Panc1 (cell line): ENCODE results near the gene LRRC34. TPM values are rescaled to one million over a fixed set of nuclear protein-coding genes. Genes with fewer than 3 reads are reported as not detected.

ENCODE experiments used
- ATAC-seq: fragments of 200-7000 bp; cut with Tn5 transposase; 2 replicates; pipeline ENCODE4 v1.9.1; 2020; ENCODE audit warnings: mild to moderate bottlenecking, moderate library complexity
- BruUV-seq: library from RNA; stranded (reverse); fragments of 400-500 nt; replicated peaks from 2 replicates; lab custom pipeline; 2021; lab: Mats Ljungman, UMichigan
- CTCF ChIA-PET: fragments of 300-600 bp; sonication (Branson Sonifier 250); formaldehyde crosslinking; loops from one replicate; lab custom pipeline; 2022; ENCODE audit warnings: antibody characterized with exemption; lab: Charles Lee
- POLR2A ChIA-PET: fragments of 300-600 bp; sonication (Branson Sonifier 250); formaldehyde crosslinking; loops from one replicate; lab custom pipeline; 2022; ENCODE audit warnings: antibody characterized with exemption; lab: Charles Lee
- DNase-seq: peaks from one replicate; pipeline ENCODE4 v3.0.0-alpha.2; 2010; ENCODE audit warnings: low read depth, low spot score
- H3K27ac ChIP-seq: 2 replicates; pipeline ENCODE4 v1.5.1; 2011; ENCODE audit warnings: mild to moderate bottlenecking, low read length, inconsistent platforms
- H3K27me3 ChIP-seq: fragments of 200-500 bp; sonication (Bioruptor generic); 2 replicates; pipeline ENCODE4 v1.6.0; 2014; ENCODE audit warnings: low read length, inconsistent platforms; ENCODE audit not compliant: control insufficient read depth, insufficient read depth
- H3K36me3 ChIP-seq: fragments of 200-500 bp; sonication (Bioruptor generic); 2 replicates; pipeline ENCODE4 v1.5.1; 2014; ENCODE audit warnings: inconsistent platforms, mild to moderate bottlenecking, low read length, moderate library complexity; ENCODE audit not compliant: control insufficient read depth, insufficient read depth
- H3K4me1 ChIP-seq: 2 replicates; pipeline ENCODE4 v1.5.1; 2011; ENCODE audit warnings: inconsistent platforms, mild to moderate bottlenecking, low read length, moderate library complexity; ENCODE audit not compliant: control insufficient read depth, insufficient read depth
- H3K4me3 ChIP-seq, 2 experiments: 2 replicates each; pipeline ENCODE4 v1.5.1; 2011 to 2012; ENCODE audit warnings: low read depth in 2 of 2, low read length in 2 of 2, mild to moderate bottlenecking in 2 of 2, inconsistent platforms in 1 of 2, moderate library complexity in 1 of 2
- H3K9me3 ChIP-seq: fragments of 200-500 bp; sonication (Bioruptor generic); 2 replicates; pipeline ENCODE4 v1.5.1; 2014; ENCODE audit warnings: low read depth, mild to moderate bottlenecking, inconsistent platforms, low read length, moderate library complexity; ENCODE audit not compliant: control insufficient read depth, insufficient read depth
- CTCF ChIP-seq: fragments of 450-650 bp; IDR thresholded peaks from 2 replicates; pipeline ENCODE4 v1.5.1; 2017; ENCODE audit warnings: mild to moderate bottlenecking
- POLR2AphosphoS5 ChIP-seq: IDR thresholded peaks from 2 replicates; pipeline ENCODE4 v1.6.1; 2012; ENCODE audit warnings: mild to moderate bottlenecking, low read depth, low read length, moderate library complexity
- REST ChIP-seq, 2 experiments: IDR thresholded peaks; 2 replicates each; pipeline ENCODE4 v1.6.1; 2011 to 2012; ENCODE audit warnings: low read depth in 2 of 2, control low read depth in 1 of 2, low read length in 1 of 2, mild to moderate bottlenecking in 1 of 2, moderate library complexity in 1 of 2; ENCODE audit not compliant: insufficient read depth in 1 of 2
- SIN3A ChIP-seq: IDR thresholded peaks from 2 replicates; pipeline ENCODE4 v1.6.1; 2012; ENCODE audit warnings: low read depth, mild to moderate bottlenecking, low read length, moderate library complexity, borderline replicate concordance; ENCODE audit not compliant: insufficient read depth
- TCF7L2 ChIP-seq: IDR thresholded peaks from 2 replicates; pipeline ENCODE4 v1.6.1; 2011; ENCODE audit warnings: mild to moderate bottlenecking, low read depth, low read length, inconsistent platforms
- in situ Hi-C: cut with HindIII; loops from 2 replicates; pipeline ENCODE4 v1.10.0; 2016; ENCODE audit warnings: low sequenced_read_pairs, low pct_unique_long_range_greater_than_20kb
- intact Hi-C: fragments of 100-400 bp; cut with micrococcal nuclease; formaldehyde crosslinking; loops from one replicate; pipeline ENCODE4 v1.10.0; 2022; ENCODE audit not compliant: unreplicated experiment
- total RNA-seq: library from RNA; stranded (reverse); gene quantifications from one replicate; pipeline ENCODE4 v1.2.1, GENCODE V29; 2021; ENCODE audit not compliant: unreplicated experiment

The LRRC34 gene
- total RNA-seq, 1 experiment from 2014 or later: 1.2 TPM

- no peak for ATAC-seq
- intact Hi-C loops: no loop called here
- BruUV-seq: no TSS peak
- no peak for DNase-seq
- CTCF ChIA-PET: no interaction called here
- Histone ChIP-seq H3K9me3 (no peaks in the 10 kb centered on the region), H3K36me3 (no peaks in the 10 kb centered on the region), H3K27me3 (peaks cover 14% of the 10 kb centered on the region; the same call in 1 of the 2 replicates), H3K4me3 (no peak overlapping the region), H3K27ac (no peak overlapping the region), H3K4me1 (no peaks in the 10 kb centered on the region)
- POLR2A ChIA-PET: no interaction called here
- no peak for TF ChIP-seq POLR2AphosphoS5
- no peak for TF ChIP-seq REST (IDR thresholded peaks at IDR 0.05; ENCODE audit: insufficient read depth in 1 of 2, low read depth in 2 of 2, low read length in 1 of 2)
- no peak for TF ChIP-seq TCF7L2
- no peak for TF ChIP-seq CTCF
- TF ChIP-seq SIN3A: no peak
- in situ Hi-C loops: no loop called here
Measured at GRCh38 chr3:169836078-169836941, 23.6 kb upstream of the LRRC34 start.

GRCh38 chr3:169835533-169835932 is 22.8 kb upstream of the LRRC34 start:
- no peaks in the 10 kb centered on the region for H3K4me1 ChIP-seq
- ATAC-seq (no peak), DNase-seq (no peak)
- CTCF ChIA-PET: no interaction called here
- in situ Hi-C loops: no loop called here
- BruUV-seq: no TSS peak
- no peaks in the 10 kb centered on the region for H3K36me3 ChIP-seq
- no peak overlapping the region for H3K27ac ChIP-seq
- H3K4me3 ChIP-seq: no peak overlapping the region
- intact Hi-C loops: no loop called here
- no peak for TF ChIP-seq POLR2AphosphoS5
- no peak for TF ChIP-seq SIN3A
- TF ChIP-seq CTCF: no peak
- TF ChIP-seq TCF7L2: no peak
- no peak for TF ChIP-seq REST (IDR thresholded peaks at IDR 0.05; ENCODE audit: insufficient read depth in 1 of 2, low read depth in 2 of 2, low read length in 1 of 2)
- POLR2A ChIA-PET: no interaction called here
- H3K9me3 ChIP-seq: no peaks in the 10 kb centered on the region
- peaks cover 14% of the 10 kb centered on the region; the same call in 1 of the 2 replicates for H3K27me3 ChIP-seq
